ENCODE data around the gene ZAP70. TPM values are rescaled to one million over a fixed set of nuclear protein-coding genes. Genes with fewer than 3 reads are reported as not detected.

Gene ZAP70
- polyA plus RNA-seq, 2 of the 4 experiments (the other 2 are of a cell fraction) = 0.10 TPM; not detected in 1

DNA sequence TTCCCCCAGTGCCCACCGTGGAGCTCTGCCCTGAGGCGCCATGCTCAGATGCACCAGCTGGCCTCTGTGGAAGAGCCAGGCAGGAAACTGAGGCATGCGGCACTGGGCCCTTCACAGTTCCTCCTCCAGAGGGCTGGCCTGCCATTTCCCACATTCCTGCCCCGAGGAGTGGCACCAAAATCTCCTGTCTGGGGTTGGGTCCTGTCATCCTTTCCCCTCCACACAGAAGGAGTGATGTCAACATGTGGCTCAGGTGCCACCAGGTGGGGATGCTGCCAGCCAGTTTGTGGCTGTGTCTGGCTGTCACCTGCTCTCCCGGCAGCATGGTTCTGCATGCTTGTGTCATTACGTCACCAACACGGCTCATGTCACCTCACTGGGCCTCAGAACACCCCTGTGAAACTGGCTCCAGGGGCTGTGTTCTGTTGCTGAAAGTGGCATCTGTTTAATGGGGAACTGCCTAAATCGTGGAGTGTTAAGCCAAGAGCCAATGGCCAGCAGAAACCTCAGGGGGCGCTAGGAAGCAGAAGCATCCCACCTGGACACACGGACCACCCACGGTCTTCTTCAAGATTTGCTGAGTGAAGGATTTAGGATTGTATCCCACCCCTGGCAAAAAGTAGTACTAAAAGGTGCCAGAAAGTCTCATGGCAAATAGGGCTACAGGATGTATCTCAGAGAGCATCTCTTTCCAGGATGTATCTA lies 51.3 kb downstream of the ZAP70 start:
- H3K4me1 ChIP-seq = no peaks in the 10 kb centered on the region
- H3K9me3 ChIP-seq = no peaks in the 10 kb centered on the region
- ATAC-seq = no peak
- TF ChIP-seq BHLHE40 (IDR thresholded peaks at IDR 0.05; ENCODE audit: low read depth, low read length) (no peak), ZFP36 (IDR thresholded peaks at IDR 0.05; ENCODE audit: borderline replicate concordance, partially characterized antibody) (no peak), JUNB (IDR thresholded peaks at IDR 0.05) (no peak), ESRRA (IDR thresholded peaks at IDR 0.05; ENCODE audit: borderline replicate concordance, low read length) (no peak), EP300 (IDR thresholded peaks at IDR 0.05) (no peak), MAFK (IDR thresholded peaks at IDR 0.05; ENCODE audit: partially characterized antibody) (no peak), HEYL (CRISPR knock-in tag; IDR thresholded peaks at IDR 0.05) (no peak)
- TF ChIP-seq, protein P1, sequence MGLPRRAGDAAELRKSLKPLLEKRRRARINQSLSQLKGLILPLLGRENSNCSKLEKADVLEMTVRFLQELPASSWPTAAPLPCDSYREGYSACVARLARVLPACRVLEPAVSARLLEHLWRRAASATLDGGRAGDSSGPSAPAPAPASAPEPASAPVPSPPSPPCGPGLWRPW (IDR thresholded peaks at IDR 0.05) = no peak
- TF ChIP-seq, protein P2, sequence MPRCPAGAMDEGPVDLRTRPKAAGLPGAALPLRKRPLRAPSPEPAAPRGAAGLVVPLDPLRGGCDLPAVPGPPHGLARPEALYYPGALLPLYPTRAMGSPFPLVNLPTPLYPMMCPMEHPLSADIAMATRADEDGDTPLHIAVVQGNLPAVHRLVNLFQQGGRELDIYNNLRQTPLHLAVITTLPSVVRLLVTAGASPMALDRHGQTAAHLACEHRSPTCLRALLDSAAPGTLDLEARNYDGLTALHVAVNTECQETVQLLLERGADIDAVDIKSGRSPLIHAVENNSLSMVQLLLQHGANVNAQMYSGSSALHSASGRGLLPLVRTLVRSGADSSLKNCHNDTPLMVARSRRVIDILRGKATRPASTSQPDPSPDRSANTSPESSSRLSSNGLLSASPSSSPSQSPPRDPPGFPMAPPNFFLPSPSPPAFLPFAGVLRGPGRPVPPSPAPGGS (IDR thresholded peaks at IDR 0.05) = no peak
- POLR2A ChIA-PET = no interaction called here
- no peak overlapping the region for H3K27ac ChIP-seq
- FAIRE-seq = no peak
- H3K4me3 ChIP-seq = no peak overlapping the region
- whole genome bisulfite sequencing (ENCODE audit: missing lambda C conversion rate) = 90% methylated on average over 9 of the region's 11 CpGs
- CTCF ChIA-PET = no interaction called here
- DNase-seq (ENCODE audit: low read depth in 1 of 2, low spot score in 1 of 2) = no peak
- no peak overlapping the region for H3K4me2 ChIP-seq

DNA sequence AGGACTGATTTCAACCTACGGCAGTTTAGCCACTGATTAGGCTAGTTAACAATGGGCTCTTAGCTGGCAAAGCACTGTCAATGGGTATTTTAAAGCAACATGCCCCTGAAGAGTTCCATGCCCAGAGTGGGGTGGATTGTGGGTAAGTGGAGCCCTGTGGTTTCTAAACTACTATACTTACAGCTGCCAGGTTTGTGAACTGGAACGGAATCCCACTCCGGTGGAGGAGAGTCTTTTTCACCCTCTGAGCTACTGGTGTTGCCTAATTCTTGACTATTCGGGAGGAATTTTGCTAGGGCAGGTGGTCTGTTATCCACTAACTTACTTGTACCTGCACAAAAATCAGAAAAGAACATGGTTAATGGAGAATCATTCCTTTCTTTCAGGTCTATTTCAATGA lies 52.6 kb downstream of the ZAP70 start:
- POLR2A ChIA-PET = no interaction called here
- WGBS (ENCODE audit: missing lambda C conversion rate) = 93% methylated on average over 4 of the region's 4 CpGs
- Histone ChIP-seq H3K9me3 (no peaks in the 10 kb centered on the region), H3K4me3 (no peak overlapping the region), H3K4me1 (no peaks in the 10 kb centered on the region), H3K4me2 (no peak overlapping the region), H3K27ac (no peak overlapping the region)
- CTCF ChIA-PET = interaction anchor here (0.8 to 1.5 kb wide), 2 partner anchors 41 to 66 kb away, joined by 4 to 5 read pairs; no protein-coding TSS in a partner anchor
- ATAC-seq (no peak), FAIRE-seq (no peak), DNase-seq (ENCODE audit: low read depth in 1 of 2, low spot score in 1 of 2) (no peak)
- no peak for TF ChIP-seq MAZ (IDR thresholded peaks at IDR 0.05; ENCODE audit: borderline replicate concordance, low read depth, low read length)
- TF ChIP-seq, protein P3, sequence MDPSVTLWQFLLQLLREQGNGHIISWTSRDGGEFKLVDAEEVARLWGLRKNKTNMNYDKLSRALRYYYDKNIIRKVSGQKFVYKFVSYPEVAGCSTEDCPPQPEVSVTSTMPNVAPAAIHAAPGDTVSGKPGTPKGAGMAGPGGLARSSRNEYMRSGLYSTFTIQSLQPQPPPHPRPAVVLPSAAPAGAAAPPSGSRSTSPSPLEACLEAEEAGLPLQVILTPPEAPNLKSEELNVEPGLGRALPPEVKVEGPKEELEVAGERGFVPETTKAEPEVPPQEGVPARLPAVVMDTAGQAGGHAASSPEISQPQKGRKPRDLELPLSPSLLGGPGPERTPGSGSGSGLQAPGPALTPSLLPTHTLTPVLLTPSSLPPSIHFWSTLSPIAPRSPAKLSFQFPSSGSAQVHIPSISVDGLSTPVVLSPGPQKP (IDR thresholded peaks at IDR 0.05; ENCODE audit: low read depth, low read length) = no peak
- TF ChIP-seq CHD2 (IDR thresholded peaks at IDR 0.05; ENCODE audit: low read length, partially characterized antibody) = no peak
- no peak for TF ChIP-seq ESRRA (IDR thresholded peaks at IDR 0.05; ENCODE audit: borderline replicate concordance, low read length)
- no peak for TF ChIP-seq REST (IDR thresholded peaks at IDR 0.05)
- no peak for TF ChIP-seq EP300 (IDR thresholded peaks at IDR 0.05)
- no peak for TF ChIP-seq ZSCAN20 (CRISPR knock-in tag; IDR thresholded peaks at IDR 0.05)
- TF ChIP-seq, protein P4, sequence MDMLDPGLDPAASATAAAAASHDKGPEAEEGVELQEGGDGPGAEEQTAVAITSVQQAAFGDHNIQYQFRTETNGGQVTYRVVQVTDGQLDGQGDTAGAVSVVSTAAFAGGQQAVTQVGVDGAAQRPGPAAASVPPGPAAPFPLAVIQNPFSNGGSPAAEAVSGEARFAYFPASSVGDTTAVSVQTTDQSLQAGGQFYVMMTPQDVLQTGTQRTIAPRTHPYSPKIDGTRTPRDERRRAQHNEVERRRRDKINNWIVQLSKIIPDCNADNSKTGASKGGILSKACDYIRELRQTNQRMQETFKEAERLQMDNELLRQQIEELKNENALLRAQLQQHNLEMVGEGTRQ (IDR thresholded peaks at IDR 0.05) = no peak
- no peak for TF ChIP-seq MYC (IDR thresholded peaks at IDR 0.05; ENCODE audit: borderline replicate concordance, low read length)
- TF ChIP-seq FOSB (CRISPR knock-in tag; IDR thresholded peaks at IDR 0.05) = no peak
- no peak for TF ChIP-seq RFX5 (IDR thresholded peaks at IDR 0.05)
- TF ChIP-seq NR3C1 (IDR thresholded peaks at IDR 0.05) = no peak
- TF ChIP-seq HOXB13 (CRISPR knock-in tag; IDR thresholded peaks at IDR 0.05; ENCODE audit: low read depth) = no peak
- no peak for TF ChIP-seq NFE2L2 (conservative IDR thresholded peaks at IDR 0.05; ENCODE audit: low read length)
- no peak for TF ChIP-seq CBX2 (IDR thresholded peaks at IDR 0.05; ENCODE audit: borderline replicate concordance, low read depth)
- no peak for TF ChIP-seq CHD4 (IDR thresholded peaks at IDR 0.05; ENCODE audit: borderline replicate concordance)
- TF ChIP-seq EHF (CRISPR knock-in tag; IDR thresholded peaks at IDR 0.05) = no peak
- no peak for TF ChIP-seq RNF2 (IDR thresholded peaks at IDR 0.05; ENCODE audit: borderline replicate concordance, low read depth)

Data from A549 (cell line).